ENCODE results near the gene CASP12.

The CASP12 gene

GRCh38 chr11:104876324-104876723, 21.9 kb downstream of the CASP12 start:
- no peak for TF ChIP-seq CTCF (IDR thresholded peaks at IDR 0.05; ENCODE audit: control insufficient read depth, extremely low read depth, insufficient read depth)

DNA sequence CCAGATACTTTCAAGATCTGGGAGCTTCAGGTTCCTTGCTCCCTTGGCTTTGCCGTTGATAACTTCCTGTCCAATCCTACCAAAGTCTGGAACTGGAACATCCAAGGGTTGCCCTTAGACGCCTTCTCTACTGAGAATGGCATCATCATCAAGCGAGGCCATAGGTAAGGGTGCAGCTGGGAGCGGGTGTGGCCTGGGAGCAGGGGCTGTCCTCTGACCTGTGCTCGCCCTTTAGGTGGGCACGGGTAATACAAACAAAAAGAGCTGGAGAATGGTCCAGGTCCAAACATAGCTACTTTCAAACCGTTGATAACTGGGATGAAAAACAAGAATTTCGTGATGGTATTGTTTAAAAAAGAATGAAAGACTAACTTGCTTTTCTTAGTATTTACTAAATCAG, 25.0 kb downstream of the CASP12 start:
- no peak for TF ChIP-seq CTCF (IDR thresholded peaks at IDR 0.05; ENCODE audit: control insufficient read depth, extremely low read depth, insufficient read depth)
- no peak overlapping the region for H3K4me3 ChIP-seq (ENCODE audit: low read depth, low read length)
- no peak for DNase-seq (ENCODE audit: low read depth)

More at GRCh38 chr11:104876324-104876723, 21.9 kb downstream of the CASP12 start:
- no peak for DNase-seq (ENCODE audit: low read depth)
- no peak overlapping the region for H3K4me3 ChIP-seq (ENCODE audit: low read depth, low read length)

GRCh38 chr11:104872393-104872792, 25.9 kb downstream of the CASP12 start:
- H3K4me3 ChIP-seq (ENCODE audit: low read depth, low read length): no peak overlapping the region
- no peak for DNase-seq (ENCODE audit: low read depth)
- TF ChIP-seq CTCF (IDR thresholded peaks at IDR 0.05; ENCODE audit: control insufficient read depth, extremely low read depth, insufficient read depth): no peak

DNA sequence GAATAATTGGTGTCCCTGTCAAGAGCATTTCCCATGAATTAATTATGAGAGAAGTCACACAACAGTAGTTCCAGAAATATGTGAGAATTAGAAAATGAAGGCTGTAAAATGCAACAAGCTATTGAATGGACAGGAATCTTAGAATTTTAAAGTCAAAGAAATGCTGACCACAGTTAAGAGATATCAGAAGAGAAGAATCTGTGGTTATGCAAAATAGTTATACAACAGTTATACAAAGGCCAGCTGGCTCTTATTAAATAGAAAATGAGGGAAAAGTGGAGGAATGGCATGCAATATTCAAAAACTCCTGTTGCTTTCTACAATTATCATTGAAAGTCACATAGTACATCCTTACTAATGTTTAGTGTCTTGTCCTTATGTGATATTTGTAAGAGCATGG, 27.4 kb downstream of the CASP12 start:
- TF ChIP-seq CTCF (IDR thresholded peaks at IDR 0.05; ENCODE audit: control insufficient read depth, extremely low read depth, insufficient read depth): no peak
- no peak for DNase-seq (ENCODE audit: low read depth)
- no peak overlapping the region for H3K4me3 ChIP-seq (ENCODE audit: low read depth, low read length)

DNA sequence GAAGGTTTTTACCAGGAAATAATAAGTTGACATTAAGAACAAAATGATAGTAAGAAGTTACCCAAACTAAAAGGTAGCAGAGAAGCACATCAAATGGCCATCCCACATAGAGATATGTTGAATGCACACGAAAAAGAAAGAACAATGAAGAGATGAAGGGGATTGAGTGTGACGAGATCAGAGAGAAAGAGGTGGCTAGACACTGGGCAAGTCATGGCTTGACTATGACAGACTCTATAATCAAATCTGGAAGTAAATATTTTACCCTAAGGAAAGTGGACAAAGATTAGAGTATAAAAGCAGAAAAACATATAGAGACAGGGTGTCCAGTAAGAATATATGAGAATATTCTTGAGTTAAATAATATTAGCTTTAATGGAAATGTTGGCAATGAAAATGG, 31.4 kb downstream of the CASP12 start:
- H3K4me3 ChIP-seq (ENCODE audit: low read depth, low read length): no peak overlapping the region
- no peak for TF ChIP-seq CTCF (IDR thresholded peaks at IDR 0.05; ENCODE audit: control insufficient read depth, extremely low read depth, insufficient read depth)
- no peak for DNase-seq (ENCODE audit: low read depth)

DNA sequence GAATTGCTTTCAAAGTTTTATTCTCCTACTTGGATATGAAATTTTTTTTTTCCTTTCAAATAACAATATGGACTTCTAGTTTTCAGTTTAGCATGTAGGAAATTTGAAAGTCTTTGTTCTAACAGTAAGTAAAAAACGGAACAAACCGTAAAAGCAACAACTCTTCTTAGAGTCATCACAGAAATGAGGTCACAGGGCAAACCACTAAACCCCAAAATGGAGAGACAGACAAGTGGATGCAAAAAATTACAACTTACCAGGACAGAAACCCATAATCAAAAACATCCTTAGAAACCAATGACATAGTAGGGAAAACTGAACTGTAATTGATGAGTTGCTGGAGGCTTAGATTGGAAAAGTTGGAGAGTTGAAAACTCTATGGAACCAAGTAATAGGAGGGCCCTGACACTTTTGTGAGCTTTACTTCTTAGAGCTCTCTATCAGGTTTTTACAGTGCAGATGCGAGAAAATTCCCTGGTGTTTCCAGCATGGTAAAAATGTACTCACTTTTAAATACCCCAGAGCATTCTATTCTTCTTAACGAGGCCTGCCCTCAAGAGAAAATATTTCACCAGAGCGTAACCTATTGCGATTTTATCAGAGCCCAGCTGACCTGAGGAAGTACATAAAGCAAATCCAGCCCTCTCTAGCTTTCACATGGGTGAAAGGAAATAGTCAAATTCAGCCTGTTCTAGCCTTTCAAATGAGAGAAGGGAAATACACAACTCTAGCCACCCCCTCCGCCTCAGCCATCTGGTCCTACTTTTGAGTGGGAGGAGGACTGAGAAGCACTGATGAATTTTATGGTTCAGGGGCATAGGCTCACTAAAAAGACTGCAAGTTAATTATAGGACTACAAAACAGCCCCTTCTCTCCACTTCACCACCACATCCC, 39.1 kb downstream of the CASP12 start:
- DNase-seq (ENCODE audit: low read depth): no peak
- no peak for TF ChIP-seq CTCF (IDR thresholded peaks at IDR 0.05; ENCODE audit: control insufficient read depth, extremely low read depth, insufficient read depth)
- no peak overlapping the region for H3K4me3 ChIP-seq (ENCODE audit: low read depth, low read length)

DNA sequence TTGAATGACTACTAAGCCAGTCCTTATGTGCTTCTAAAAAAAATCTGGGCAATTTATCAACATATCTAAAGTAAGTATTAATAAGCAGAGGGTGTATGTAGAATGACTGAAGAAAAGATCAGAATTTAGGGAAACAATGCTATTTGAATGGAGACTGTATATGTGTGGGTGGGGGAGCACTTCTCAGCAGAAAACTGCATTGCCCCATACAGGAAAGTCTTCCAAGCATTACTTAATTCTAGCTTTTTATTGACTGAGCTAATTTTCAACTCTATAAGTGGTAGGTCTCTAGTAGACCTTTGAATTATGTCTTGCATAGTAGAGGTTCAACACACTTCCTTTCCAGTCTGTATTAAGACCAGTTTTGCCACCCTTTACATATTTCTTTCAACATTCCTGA, 41.7 kb downstream of the CASP12 start:
- no peak overlapping the region for H3K4me3 ChIP-seq (ENCODE audit: low read depth, low read length)
- DNase-seq (ENCODE audit: low read depth): no peak
- TF ChIP-seq CTCF (IDR thresholded peaks at IDR 0.05; ENCODE audit: control insufficient read depth, extremely low read depth, insufficient read depth): no peak
